ENCODE data around the gene UBE2Q2.

GRCh38 chr15:75822685-75823278 lies 20.5 kb upstream of the UBE2Q2 start:
- TF ChIP-seq CTCF (IDR thresholded peaks at IDR 0.05) (no peak), POLR2A (IDR thresholded peaks at IDR 0.05) (no peak)
